T-cell (primary cell): ENCODE measurements around the gene DGKA. TPM values are rescaled to one million over a fixed set of nuclear protein-coding genes. Genes with fewer than 3 reads are reported as not detected.

Experiments
- ATAC-seq, 4 experiments: fragments of 200-7000 bp in 3 of 4; fragments of 150-1000 bp in 1 of 4; cut with Tn5 transposase; replicated peaks in 1 of 4; 1 replicate in 3 of 4; 2 replicates in 1 of 4; pipeline ENCODE4 v1.10.0; 2021; ENCODE audit warnings: moderate library complexity in 3 of 4, mild to moderate bottlenecking in 2 of 4, moderate number of reproducible peaks in 1 of 4
- CTCF ChIA-PET, 2 donors: fragments of 300-600 bp; sonication (Branson Sonifier 250); formaldehyde crosslinking; loops; one replicate each; lab custom pipeline; 2022; ENCODE audit warnings: antibody characterized with exemption in 2 of 2; lab: Charles Lee
- POLR2A ChIA-PET, 2 donors: fragments of 300-600 bp; sonication (Branson Sonifier 250); formaldehyde crosslinking; loops; one replicate each; lab custom pipeline; 2022; ENCODE audit warnings: antibody characterized with exemption in 2 of 2; lab: Charles Lee
- DNase-seq, 35 experiments: peaks; one replicate each; pipeline versions ENCODE4 v3.0.0 to v3.0.0-alpha.2; 2013 to 2023
- H3K27ac ChIP-seq: one replicate; pipeline ENCODE4 v1.5.1; 2013; ENCODE audit warnings: low read length
- H3K27me3 ChIP-seq, 2 experiments: replicated peaks in 1 of 2; 1 replicate in 1 of 2; 2 replicates in 1 of 2; pipeline versions ENCODE4 v1.6.1 to v1.7.0; 2013; ENCODE audit warnings: low read length in 1 of 2, mixed read lengths in 1 of 2; ENCODE audit not compliant: control insufficient read depth in 2 of 2, insufficient read depth in 2 of 2; ENCODE audit errors: extremely low read depth in 1 of 2
- H3K36me3 ChIP-seq, 2 donors: 1 replicate in 1 of 2; 2 replicates in 1 of 2; pipeline versions ENCODE4 v1.6.1 to v1.7.0; 2013; ENCODE audit warnings: low read length in 1 of 2; ENCODE audit not compliant: control insufficient read depth in 2 of 2, insufficient read depth in 1 of 2; ENCODE audit errors: extremely low read depth in 1 of 2
- H3K4me1 ChIP-seq, 2 experiments: 1 replicate in 1 of 2; 2 replicates in 1 of 2; pipeline versions ENCODE4 v1.6.1 to v1.7.0; 2013; ENCODE audit warnings: low read length in 2 of 2, mixed read lengths in 1 of 2; ENCODE audit not compliant: insufficient read depth in 2 of 2, control insufficient read depth in 1 of 2; ENCODE audit errors: extremely low read depth in 1 of 2
- H3K4me3 ChIP-seq, 2 donors: 1 replicate in 1 of 2; 2 replicates in 1 of 2; pipeline versions ENCODE4 v1.5.1 to v1.7.0; 2013; ENCODE audit warnings: mild to moderate bottlenecking in 2 of 2, low read length in 1 of 2, moderate library complexity in 1 of 2; ENCODE audit not compliant: control insufficient read depth in 1 of 2; ENCODE audit errors: extremely low read depth in 1 of 2
- H3K9me3 ChIP-seq: 2 replicates; pipeline ENCODE4 v1.7.0; 2013
- H3K27ac Mint-ChIP-seq, 2 donors: one replicate each; pipeline ENCODE4 v1.8.0; 2020 to 2021; ENCODE audit warnings: mild to moderate bottlenecking in 2 of 2, mixed read lengths in 2 of 2
- H3K27me3 Mint-ChIP-seq, 2 donors: one replicate each; pipeline ENCODE4 v1.8.0; 2021 to 2022; ENCODE audit warnings: mixed read lengths in 2 of 2
- H3K36me3 Mint-ChIP-seq: one replicate; pipeline ENCODE4 v1.8.0; 2021; ENCODE audit warnings: mixed read lengths
- H3K4me1 Mint-ChIP-seq, 3 donors: one replicate each; pipeline ENCODE4 v1.8.0; 2020 to 2022; ENCODE audit warnings: mixed read lengths in 3 of 3, mild to moderate bottlenecking in 1 of 3
- H3K4me3 Mint-ChIP-seq, 3 donors: one replicate each; pipeline ENCODE4 v1.8.0; 2020 to 2022; ENCODE audit warnings: mild to moderate bottlenecking in 3 of 3, mixed read lengths in 3 of 3, moderate library complexity in 3 of 3
- H3K9me3 Mint-ChIP-seq, 3 donors: one replicate each; pipeline ENCODE4 v1.8.0; 2020 to 2022; ENCODE audit warnings: mixed read lengths in 3 of 3
- WGBS: methylation state at CpG from one replicate; pipeline ENCODE4 v1.1.5; 2013; ENCODE audit warnings: missing lambda C conversion rate; ENCODE audit not compliant: insufficient coverage; 5-methylcytosine and 5-hydroxymethylcytosine counted together
- total RNA-seq, 35 experiments: library from RNA in 6 of 35; stranded (reverse) in 6 of 35; fragments of 120-200 nt in 1 of 35; gene quantifications; one replicate each; pipeline versions ENCODE4 v1.2.1 to v1.2.4 and lab custom pipeline; 2013 to 2026

DGKA gene
- total RNA-seq, 5 donors from 2014 or later (not counting 1 experiment from before 2014, with no cell fraction given): 896 to 1,314 (median 1,231) TPM

GRCh38 chr12:55972911-55973598 lies 42.1 kb downstream of the DGKA start:
- Histone ChIP-seq H3K4me1 (peaks cover 18 to 21% of the 10 kb centered on the region in 2 experiments), H3K27ac (peak overlapping the region; percentile 70), H3K4me3 (peak overlapping the region; percentile 56 to 87), H3K27me3 (no peaks in the 10 kb centered on the region), H3K9me3 (no peaks in the 10 kb centered on the region), H3K36me3 (peaks cover 0 to 12% of the 10 kb centered on the region in 2 donors)
- Mint-ChIP-seq H3K27ac (no peak overlapping the region), H3K9me3 (no peaks in the 10 kb centered on the region), H3K36me3 (peaks cover 3% of the 10 kb centered on the region), H3K4me3 (no peak overlapping the region), H3K27me3 (no peaks in the 10 kb centered on the region), H3K4me1 (peaks cover 23 to 24% (median 24%) of the 10 kb centered on the region in 3 donors)
- POLR2A ChIA-PET: interaction anchor here (0.6 to 2.5 kb wide), 23 partner anchors 9 to 665 kb away, joined by 3 to 15 read pairs (median 4); partner anchors contain the start of genes ORMDL2 (in 2 of the 2), SARNP (in 2 of the 2), DNAJC14 (in 1 of the 2) and PA2G4 (in 1 of the 2)
- DNase-seq (peak in 2 of 35 experiments; percentile 15 to 52), ATAC-seq (no peak)
- 0% methylated on average over 16 of the region's 18 CpGs for WGBS
- CTCF ChIA-PET: interaction anchor here (0.5 to 2.5 kb wide), 26 partner anchors 10 to 663 kb away, joined by 3 to 26 read pairs (median 4); partner anchors contain the start of genes DNAJC14 (in 2 of the 2), ANKRD52 (in 1 of the 2), ESYT1 (in 1 of the 2) and ORMDL2 (in 1 of the 2)

DNA sequence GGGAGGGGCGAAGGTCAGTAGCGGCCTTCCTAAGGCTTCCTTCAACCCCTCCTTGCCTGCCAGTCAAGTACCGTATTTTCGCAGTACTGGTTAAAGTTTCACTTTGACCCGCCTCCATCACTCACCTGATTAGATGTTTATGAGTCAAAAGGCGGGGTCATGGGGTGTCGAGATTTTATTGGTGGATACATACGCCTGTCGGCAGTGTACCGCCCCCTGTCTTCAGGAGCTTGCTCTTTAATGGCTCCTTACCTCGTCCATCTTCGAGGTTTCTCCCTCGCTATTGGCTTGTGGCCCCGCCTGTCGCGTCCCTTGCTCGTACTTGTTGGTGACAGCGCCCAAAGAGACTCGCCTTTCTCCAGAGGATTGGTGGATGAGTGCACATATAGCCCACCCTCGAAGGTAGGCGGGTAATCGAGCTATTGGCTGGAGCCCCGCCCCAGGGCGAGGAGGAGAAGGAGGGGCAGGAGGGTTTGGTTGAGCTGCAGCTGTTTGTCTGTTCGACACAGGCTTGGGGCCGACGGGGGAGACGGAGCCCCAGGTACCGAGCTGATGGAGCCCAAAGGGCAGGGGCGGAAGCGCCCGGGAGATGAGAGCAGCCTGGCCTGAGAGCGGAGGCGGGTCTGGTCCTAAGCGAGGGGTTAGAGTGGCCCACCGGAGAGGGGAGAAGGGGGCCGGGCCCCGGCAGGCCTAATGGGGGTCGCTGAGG lies 42.8 kb downstream of the DGKA start, which contains the start of gene RAB5B:
TSS of gene RAB5B (plus strand) at position 480 of the 709 bp plus-strand sequence. CDS start 12,883 bp downstream, outside the sequence.
- peak within 1 kb of the TSS; percentile 70 for H3K27ac ChIP-seq
- WGBS: 0% methylated on average over 28 of the region's 39 CpGs
- DNase-seq: peak; percentile 92 to 100 (median 99)
- no peak within 1 kb of the TSS for H3K27ac Mint-ChIP-seq
- no peak within 1 kb of the TSS for H3K4me3 Mint-ChIP-seq
- ChIA-PET POLR2A (interaction anchor here (0.5 to 2.5 kb wide), 26 partner anchors 8 to 706 kb away, joined by 3 to 15 read pairs (median 4); partner anchors contain the start of genes ORMDL2 (in 2 of the 2), SARNP (in 2 of the 2), DNAJC14 (in 1 of the 2) and IL23A (in 1 of the 2)), CTCF (interaction anchor here (0.5 to 2.5 kb wide), 30 partner anchors 8 to 663 kb away, joined by 3 to 26 read pairs (median 4); partner anchors contain the start of genes DNAJC14 (in 2 of the 2), ANKRD52 (in 1 of the 2), DGKA (in 1 of the 2) and ESYT1 (in 1 of the 2))
- no peaks in the 10 kb centered on the region for H3K9me3 ChIP-seq
- peak within 1 kb of the TSS; percentile 69 to 89 for H3K4me3 ChIP-seq
- no peaks in the 10 kb centered on the region for H3K27me3 ChIP-seq
- ATAC-seq: peak; percentile 91 to 93 (median 92)
- H3K27me3 Mint-ChIP-seq: no peaks in the 10 kb centered on the region
- no peaks in the 10 kb centered on the region for H3K9me3 Mint-ChIP-seq
- peaks cover 0 to 9% of the 10 kb centered on the region in 2 donors for H3K36me3 ChIP-seq
- H3K4me1 Mint-ChIP-seq: peaks cover 22 to 27% (median 24%) of the 10 kb centered on the region in 3 donors
- peaks cover 18 to 21% of the 10 kb centered on the region in 2 experiments for H3K4me1 ChIP-seq
- H3K36me3 Mint-ChIP-seq: peaks cover 6% of the 10 kb centered on the region

GRCh38 chr12:55974308-55974730 lies 43.4 kb downstream of the DGKA start:
- H3K27me3 Mint-ChIP-seq: no peaks in the 10 kb centered on the region
- Histone ChIP-seq H3K9me3 (no peaks in the 10 kb centered on the region), H3K36me3 (peaks cover 0 to 12% of the 10 kb centered on the region in 2 donors), H3K27ac (peak overlapping the region; percentile 3), H3K27me3 (no peaks in the 10 kb centered on the region), H3K4me3 (peak overlapping the region; percentile 69 to 89), H3K4me1 (peaks cover 18 to 21% of the 10 kb centered on the region in 2 experiments)
- no peak overlapping the region for H3K4me3 Mint-ChIP-seq
- peaks cover 26 to 33% (median 29%) of the 10 kb centered on the region in 3 donors for H3K4me1 Mint-ChIP-seq
- ChIA-PET POLR2A (interaction anchor here (0.5 to 2.5 kb wide), 20 partner anchors 8 to 706 kb away, joined by 3 to 15 read pairs (median 4); partner anchors contain the start of genes ORMDL2 (in 2 of the 2), SARNP (in 2 of the 2), DNAJC14 (in 1 of the 2) and IL23A (in 1 of the 2)), CTCF (interaction anchor here (0.5 to 2.5 kb wide), 23 partner anchors 8 to 662 kb away, joined by 3 to 26 read pairs (median 4); partner anchors contain the start of genes DGKA (in 1 of the 2), DNAJC14 (in 1 of the 2), ESYT1 (in 1 of the 2) and ORMDL2 (in 1 of the 2))
- DNase-seq (peak in 12 of 35 experiments; percentile 9 to 44 (median 23)), ATAC-seq (peak in 3 of 4 experiments; percentile 17 to 18 (median 17))
- H3K27ac Mint-ChIP-seq: no peak overlapping the region
- no peaks in the 10 kb centered on the region for H3K9me3 Mint-ChIP-seq
- peaks cover 10% of the 10 kb centered on the region for H3K36me3 Mint-ChIP-seq
- WGBS: 2% methylated on average over 13 of the region's 15 CpGs

DNA sequence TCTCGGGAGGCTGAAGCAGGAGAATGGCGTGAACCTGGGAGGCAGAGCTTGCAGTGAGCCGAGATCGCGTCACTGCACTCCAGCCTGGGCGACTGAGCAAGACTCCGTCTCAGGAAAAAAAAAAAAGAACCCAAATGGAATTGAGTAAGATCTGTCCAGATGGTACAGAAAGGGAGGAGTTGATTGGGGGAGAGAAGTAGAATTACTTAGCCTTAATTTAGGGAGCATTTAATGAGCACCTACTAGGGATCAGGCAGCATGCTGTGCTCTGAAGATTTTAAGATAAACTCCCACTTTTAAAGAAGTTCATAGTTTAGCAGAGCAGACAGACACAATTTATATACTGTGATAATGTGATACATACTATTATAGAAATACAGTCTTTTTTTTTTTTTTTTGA lies 47.4 kb downstream of the DGKA start:
- no peaks in the 10 kb centered on the region for H3K27me3 ChIP-seq
- 98% methylated on average over 7 of the region's 7 CpGs for WGBS
- H3K9me3 ChIP-seq: no peaks in the 10 kb centered on the region
- Mint-ChIP-seq H3K9me3 (no peaks in the 10 kb centered on the region), H3K27ac (no peak overlapping the region), H3K36me3 (peaks cover 22% of the 10 kb centered on the region), H3K27me3 (no peaks in the 10 kb centered on the region), H3K4me1 (peaks cover 42 to 46% (median 44%) of the 10 kb centered on the region in 3 donors), H3K4me3 (no peak overlapping the region)
- H3K27ac ChIP-seq: no peak overlapping the region
- no peak overlapping the region for H3K4me3 ChIP-seq
- ATAC-seq (no peak), DNase-seq (no peak)
- peaks cover 0 to 23% of the 10 kb centered on the region in 2 donors for H3K36me3 ChIP-seq
- ChIA-PET CTCF (interaction anchor here (0.7 to 0.8 kb wide), 2 partner anchors 18 to 113 kb away, joined by 3 to 9 read pairs; no protein-coding TSS in a partner anchor), POLR2A (no interaction called here)
- peaks cover 15 to 19% of the 10 kb centered on the region in 2 experiments for H3K4me1 ChIP-seq

DNA sequence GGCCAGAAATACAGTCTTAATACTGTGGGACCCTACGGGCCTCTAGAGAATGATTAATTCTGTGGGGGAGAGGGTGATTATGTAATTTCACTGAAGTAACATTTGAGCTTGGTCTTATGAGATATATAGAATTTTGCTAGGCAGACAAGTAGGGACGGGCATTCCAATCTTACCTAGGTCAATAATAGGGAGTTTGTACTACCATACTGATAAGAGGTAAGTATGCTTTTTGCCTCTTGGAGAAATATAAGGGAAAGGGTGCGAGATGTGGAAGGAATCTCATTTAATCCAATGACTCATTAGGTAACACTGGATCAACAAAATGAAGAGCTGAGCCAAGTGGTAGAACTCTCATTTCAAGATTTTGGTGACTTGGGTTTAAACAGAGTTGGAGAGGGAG lies 48.1 kb downstream of the DGKA start:
- no peak for ATAC-seq
- CTCF ChIA-PET: interaction anchor here in 1 of 2 donors (0.6 kb wide), 1 partner anchor 15 kb away, joined by 3 read pairs; no protein-coding TSS in a partner anchor
- no peak overlapping the region for H3K4me3 Mint-ChIP-seq

More for the DNA sequence above, 48.1 kb downstream of the DGKA start:
- Histone ChIP-seq H3K4me3 (no peak overlapping the region), H3K27me3 (no peaks in the 10 kb centered on the region), H3K4me1 (peaks cover 15 to 19% of the 10 kb centered on the region in 2 experiments), H3K27ac (no peak overlapping the region), H3K36me3 (peaks cover 0 to 23% of the 10 kb centered on the region in 2 donors), H3K9me3 (no peaks in the 10 kb centered on the region)
- Mint-ChIP-seq H3K9me3 (no peaks in the 10 kb centered on the region), H3K27me3 (no peaks in the 10 kb centered on the region), H3K27ac (no peak overlapping the region), H3K4me1 (peaks cover 42 to 46% (median 44%) of the 10 kb centered on the region in 3 donors), H3K36me3 (peaks cover 22% of the 10 kb centered on the region)
- POLR2A ChIA-PET: no interaction called here
- DNase-seq: no peak
- no CpG with 5 or more reads among the region's 3 CpGs for WGBS
